Measurements from ENCODE around the gene IGF2.
"Not testable (repeated sequence)": the region's sequence is repeated elsewhere in the genome, so short reads cannot be mapped to it uniquely, and the experiment has no call there.

DNA sequence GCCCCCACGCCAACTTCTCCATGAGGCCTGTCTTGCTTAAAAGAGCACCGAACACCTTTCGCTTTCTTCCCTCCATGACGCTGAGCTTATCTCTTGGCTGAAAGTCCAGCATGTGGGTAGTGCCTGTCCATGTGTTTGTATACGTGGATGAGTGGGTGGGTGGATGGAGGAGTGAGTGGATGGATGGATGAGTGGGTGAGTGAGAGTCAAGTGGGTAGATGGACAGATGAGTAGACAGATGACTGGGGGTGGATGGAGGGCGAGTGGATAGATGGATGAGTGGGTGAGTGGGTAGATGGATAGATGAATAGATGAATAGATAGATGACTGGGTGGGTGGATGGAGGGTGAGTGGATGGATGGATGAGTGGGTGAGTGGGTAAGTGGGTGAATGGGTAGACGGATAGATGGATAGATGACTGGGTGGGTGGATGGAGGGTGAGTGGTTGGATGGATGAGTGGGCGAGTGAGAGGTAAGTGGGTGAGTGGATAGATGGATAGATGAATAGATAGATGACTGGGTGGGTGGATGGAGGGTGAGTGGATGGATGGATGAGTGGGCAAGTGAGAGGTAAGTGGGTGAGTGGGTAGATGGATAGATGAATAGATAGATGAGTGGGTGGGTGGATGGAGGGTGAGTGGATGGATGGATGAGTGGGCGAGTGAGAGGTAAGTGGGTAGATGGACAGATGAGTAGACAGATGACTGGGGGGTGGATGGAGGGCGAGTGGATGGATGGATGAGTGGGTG lies 14.3 kb downstream of the IGF2 start:
- not testable (repeated sequence) for TF ChIP-seq EED (IDR thresholded peaks at IDR 0.05; ENCODE audit: low read depth)
- TF ChIP-seq, protein P1, sequence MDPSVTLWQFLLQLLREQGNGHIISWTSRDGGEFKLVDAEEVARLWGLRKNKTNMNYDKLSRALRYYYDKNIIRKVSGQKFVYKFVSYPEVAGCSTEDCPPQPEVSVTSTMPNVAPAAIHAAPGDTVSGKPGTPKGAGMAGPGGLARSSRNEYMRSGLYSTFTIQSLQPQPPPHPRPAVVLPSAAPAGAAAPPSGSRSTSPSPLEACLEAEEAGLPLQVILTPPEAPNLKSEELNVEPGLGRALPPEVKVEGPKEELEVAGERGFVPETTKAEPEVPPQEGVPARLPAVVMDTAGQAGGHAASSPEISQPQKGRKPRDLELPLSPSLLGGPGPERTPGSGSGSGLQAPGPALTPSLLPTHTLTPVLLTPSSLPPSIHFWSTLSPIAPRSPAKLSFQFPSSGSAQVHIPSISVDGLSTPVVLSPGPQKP (IDR thresholded peaks at IDR 0.05; ENCODE audit: low read depth, low read length) = not testable (repeated sequence)
- TF ChIP-seq, protein P2, sequence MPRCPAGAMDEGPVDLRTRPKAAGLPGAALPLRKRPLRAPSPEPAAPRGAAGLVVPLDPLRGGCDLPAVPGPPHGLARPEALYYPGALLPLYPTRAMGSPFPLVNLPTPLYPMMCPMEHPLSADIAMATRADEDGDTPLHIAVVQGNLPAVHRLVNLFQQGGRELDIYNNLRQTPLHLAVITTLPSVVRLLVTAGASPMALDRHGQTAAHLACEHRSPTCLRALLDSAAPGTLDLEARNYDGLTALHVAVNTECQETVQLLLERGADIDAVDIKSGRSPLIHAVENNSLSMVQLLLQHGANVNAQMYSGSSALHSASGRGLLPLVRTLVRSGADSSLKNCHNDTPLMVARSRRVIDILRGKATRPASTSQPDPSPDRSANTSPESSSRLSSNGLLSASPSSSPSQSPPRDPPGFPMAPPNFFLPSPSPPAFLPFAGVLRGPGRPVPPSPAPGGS (IDR thresholded peaks at IDR 0.05; ENCODE audit: borderline replicate concordance, insufficient read depth, low read depth, low read length, poor library complexity, severe bottlenecking) = not testable (repeated sequence)

Measured in GM12878 (cell line).